Kidney (tissue), 14 donors: ENCODE results near the gene GFOD2. TPM values are rescaled to one million over a fixed set of nuclear protein-coding genes. Genes with fewer than 3 reads are reported as not detected.

Experiments
- DNase-seq, 5 donors: peaks; one replicate each; pipeline ENCODE4 v3.0.0-alpha.2; 2013 to 2020
- FAIRE-seq: peaks from 2 replicates; lab custom pipeline; 2012; peaks lifted over from hg19 to GRCh38; lab: Jason Lieb, UNC
- H3K27ac ChIP-seq, 2 donors: one replicate each; pipeline ENCODE4 v1.7.0; 2013; ENCODE audit warnings: low read depth in 2 of 2, low read length in 2 of 2, inconsistent platforms in 1 of 2
- H3K27me3 ChIP-seq: one replicate; pipeline ENCODE4 v1.7.1; 2013; ENCODE audit warnings: low read length, inconsistent platforms; ENCODE audit not compliant: control insufficient read depth, insufficient read depth
- H3K36me3 ChIP-seq, 3 donors: one replicate each; pipeline versions ENCODE4 v1.7.0 to v1.7.1; 2013; ENCODE audit warnings: low read length in 3 of 3, control low read depth in 1 of 3, inconsistent platforms in 1 of 3; ENCODE audit not compliant: insufficient read depth in 3 of 3, control insufficient read depth in 2 of 3
- H3K4me1 ChIP-seq, 3 donors: one replicate each; pipeline versions ENCODE4 v1.7.0 to v1.7.1; 2013; ENCODE audit warnings: low read length in 3 of 3, inconsistent platforms in 1 of 3, low read depth in 1 of 3; ENCODE audit not compliant: control insufficient read depth in 2 of 3, insufficient read depth in 2 of 3
- H3K4me3 ChIP-seq, 3 donors: one replicate each; pipeline versions ENCODE4 v1.7.0 to v1.8.1; 2013; ENCODE audit warnings: low read length in 3 of 3, control low read depth in 1 of 3, inconsistent platforms in 1 of 3
- H3K9ac ChIP-seq, 3 donors: one replicate each; pipeline versions ENCODE4 v1.7.0 to v1.7.1; 2013; ENCODE audit warnings: low read length in 3 of 3, control low read depth in 1 of 3, inconsistent platforms in 1 of 3
- H3K9me3 ChIP-seq, 3 donors: one replicate each; pipeline versions ENCODE4 v1.7.0 to v1.7.1; 2013; ENCODE audit warnings: low read length in 3 of 3, control low read depth in 1 of 3, inconsistent platforms in 1 of 3; ENCODE audit not compliant: control insufficient read depth in 2 of 3, insufficient read depth in 1 of 3
- intact Hi-C: fragments of 100-400 bp; cut with DNase I; formaldehyde crosslinking; loops from one replicate; pipeline ENCODE4 v1.11.1; 2022
- polyA plus RNA-seq: library from polyadenylated mRNA; stranded (reverse); fragments of 350-450 nt; fragmentation: Illumina TruSeq; extraction: RNeasy Lipid Tissue Mini Kit (QIAGEN cat#74804); gene quantifications from one replicate; pipeline ENCODE4 v1.2.3, GENCODE V29; 2014; ENCODE audit warnings: low read depth, low replicate concordance; ENCODE audit not compliant: insufficient read depth
- total RNA-seq: library from RNA; stranded (reverse); fragmentation: NEBNext Ultra II Directional; extraction: Animal tissue kit (Norgen Biotek cat#: 25700); gene quantifications from one replicate; pipeline ENCODE4 v1.2.1, GENCODE V29; 2021
- TF ChIP-seq, protein P1 (sequence below): IDR thresholded peaks from 3 replicates; pipeline ENCODE4 v1.5.1; 2012; ENCODE audit warnings: mild to moderate bottlenecking, moderate library complexity, borderline replicate concordance; ENCODE audit not compliant: insufficient read depth; ENCODE audit errors: extremely low read depth
- donor health status: control.
- donor health status: control.
- donor health status: control.
- donor health status: control.
- donor health status: control.
- donor health status: DM: yes; HTN: yes; CAD: no.
- donor health status: Normal renal cell carcinoma (clear cell type).

The GFOD2 gene
- total and polyA plus RNA-seq, 2 donors from 2014 or later, result 14.5 to 24.5 TPM

GRCh38 chr16:67672306-67672705 is 46.8 kb downstream of the GFOD2 start:
- no peaks in the 10 kb centered on the region for H3K36me3 ChIP-seq
- no peaks in the 10 kb centered on the region for H3K27me3 ChIP-seq
- no peaks in the 10 kb centered on the region for H3K9me3 ChIP-seq
- H3K9ac ChIP-seq, result no peak overlapping the region
- intact Hi-C loops, result loop anchor here (10.0 kb wide), 1 partner anchor 252 kb away; no protein-coding TSS in a partner anchor
- H3K4me3 ChIP-seq, result no peak overlapping the region
- DNase-seq, result no peak
- FAIRE-seq, result no peak
- TF ChIP-seq, protein P1, sequence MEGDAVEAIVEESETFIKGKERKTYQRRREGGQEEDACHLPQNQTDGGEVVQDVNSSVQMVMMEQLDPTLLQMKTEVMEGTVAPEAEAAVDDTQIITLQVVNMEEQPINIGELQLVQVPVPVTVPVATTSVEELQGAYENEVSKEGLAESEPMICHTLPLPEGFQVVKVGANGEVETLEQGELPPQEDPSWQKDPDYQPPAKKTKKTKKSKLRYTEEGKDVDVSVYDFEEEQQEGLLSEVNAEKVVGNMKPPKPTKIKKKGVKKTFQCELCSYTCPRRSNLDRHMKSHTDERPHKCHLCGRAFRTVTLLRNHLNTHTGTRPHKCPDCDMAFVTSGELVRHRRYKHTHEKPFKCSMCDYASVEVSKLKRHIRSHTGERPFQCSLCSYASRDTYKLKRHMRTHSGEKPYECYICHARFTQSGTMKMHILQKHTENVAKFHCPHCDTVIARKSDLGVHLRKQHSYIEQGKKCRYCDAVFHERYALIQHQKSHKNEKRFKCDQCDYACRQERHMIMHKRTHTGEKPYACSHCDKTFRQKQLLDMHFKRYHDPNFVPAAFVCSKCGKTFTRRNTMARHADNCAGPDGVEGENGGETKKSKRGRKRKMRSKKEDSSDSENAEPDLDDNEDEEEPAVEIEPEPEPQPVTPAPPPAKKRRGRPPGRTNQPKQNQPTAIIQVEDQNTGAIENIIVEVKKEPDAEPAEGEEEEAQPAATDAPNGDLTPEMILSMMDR, result no peak
- peak overlapping the region; percentile 37 to 85 for H3K27ac ChIP-seq
- H3K4me1 ChIP-seq, result peaks cover 0 to 29% (median 25%) of the 10 kb centered on the region in 3 donors

GRCh38 chr16:67669499-67670101 is 49.5 kb downstream of the GFOD2 start:
- Histone ChIP-seq H3K36me3 (no peaks in the 10 kb centered on the region), H3K27me3 (no peaks in the 10 kb centered on the region), H3K9me3 (no peaks in the 10 kb centered on the region), H3K4me1 (peaks cover 0 to 35% (median 27%) of the 10 kb centered on the region in 3 donors), H3K4me3 (no peak overlapping the region), H3K9ac (peak overlapping the region in 1 of 3 donors; percentile 16), H3K27ac (no peak overlapping the region)
- intact Hi-C loops, result loop anchor here (10.0 kb wide), 1 partner anchor 255 kb away; no protein-coding TSS in a partner anchor
- no peak for FAIRE-seq
- peak in 1 of 5 donors; percentile 67 for DNase-seq
- TF ChIP-seq, protein P1, result no peak

GRCh38 chr16:67668495-67669157 is 50.5 kb downstream of the GFOD2 start:
- intact Hi-C loops, result no loop called here
- Histone ChIP-seq H3K9ac (no peak overlapping the region), H3K27ac (no peak overlapping the region), H3K9me3 (no peaks in the 10 kb centered on the region), H3K4me3 (no peak overlapping the region), H3K4me1 (peaks cover 0 to 31% (median 20%) of the 10 kb centered on the region in 3 donors), H3K36me3 (no peaks in the 10 kb centered on the region), H3K27me3 (no peaks in the 10 kb centered on the region)
- DNase-seq, result no peak
- FAIRE-seq, result no peak
- TF ChIP-seq, protein P1, result no peak
